GM12878 (cell line): ENCODE data around the gene FTSJ1. TPM values are rescaled to one million over a fixed set of nuclear protein-coding genes. Genes with fewer than 3 reads are reported as not detected.

Experiments
- ATAC-seq: fragments of 200-7000 bp; cut with Tn5 transposase; 3 replicates; pipeline ENCODE4 v1.9.1; 2020; ENCODE audit warnings: mild to moderate bottlenecking, moderate library complexity
- BruUV-seq: library from RNA; stranded (reverse); fragments of 400-500 nt; replicated peaks from 2 replicates; lab custom pipeline; 2021; lab: Mats Ljungman, UMichigan
- CTCF ChIA-PET: fragments of 300-600 bp; sonication (Branson Sonifier 250); formaldehyde crosslinking; extraction: SDS; loops from one replicate; lab custom pipeline; 2021; ENCODE audit warnings: inconsistent platforms; lab: Yijun Ruan, JAX
- POLR2A ChIA-PET: fragments of 350-600 bp; formaldehyde crosslinking; extraction: SDS; loops from one replicate; lab custom pipeline; 2021; ENCODE audit warnings: inconsistent platforms; lab: Charles Lee
- RAD21 ChIA-PET: fragments of 300-600 bp; sonication (Branson Sonifier 250); formaldehyde crosslinking; loops from one replicate; lab custom pipeline; 2023; ENCODE audit warnings: antibody characterized with exemption; ENCODE audit not compliant: unreplicated experiment; lab: Charles Lee
- SMC1A ChIA-PET: fragments of 300-600 bp; sonication (Branson Sonifier 250); formaldehyde crosslinking; loops from one replicate; lab custom pipeline; 2023; ENCODE audit not compliant: unreplicated experiment, uncharacterized antibody; lab: Charles Lee
- DNase-seq: peaks from one replicate; pipeline ENCODE4 v3.0.0-alpha.2; 2011; ENCODE audit warnings: low read depth, low spot score
- FAIRE-seq: peaks from 3 replicates; lab custom pipeline; 2011; peaks lifted over from hg19 to GRCh38; lab: Jason Lieb, UNC
- H2AFZ ChIP-seq: 2 replicates; pipeline ENCODE4 v1.6.0; 2011; ENCODE audit warnings: low read depth, low read length, control low read depth; ENCODE audit not compliant: control insufficient read depth
- H3K27ac ChIP-seq: 2 replicates; pipeline ENCODE4 v1.5.1; 2011; ENCODE audit warnings: control low read depth; ENCODE audit not compliant: control insufficient read depth, insufficient read depth
- H3K27me3 ChIP-seq, 2 experiments: replicated peaks in 1 of 2; 2 replicates each; pipeline versions ENCODE4 v1.6.0 to v1.6.1; 2011; ENCODE audit warnings: low read length in 1 of 2; ENCODE audit not compliant: control insufficient read depth in 2 of 2, insufficient read depth in 2 of 2
- H3K36me3 ChIP-seq, 2 experiments: 2 replicates each; pipeline ENCODE4 v1.5.1; 2011; ENCODE audit warnings: low read length in 1 of 2; ENCODE audit not compliant: control insufficient read depth in 2 of 2, insufficient read depth in 2 of 2
- H3K4me1 ChIP-seq: 2 replicates; pipeline ENCODE4 v1.6.1; 2011; ENCODE audit warnings: mild to moderate bottlenecking, low read length, moderate library complexity, mixed read lengths; ENCODE audit not compliant: control insufficient read depth, insufficient read depth
- H3K4me2 ChIP-seq: 2 replicates; pipeline ENCODE4 v1.6.0; 2011; ENCODE audit warnings: control low read depth; ENCODE audit not compliant: control insufficient read depth, insufficient read depth
- H3K4me3 ChIP-seq: fragments of 200-600 bp; sonication (generic); 2 replicates; pipeline ENCODE4 v1.5.1; 2016
- H3K79me2 ChIP-seq: 2 replicates; pipeline ENCODE4 v1.6.0; 2011; ENCODE audit warnings: low read length; ENCODE audit not compliant: control insufficient read depth, insufficient read depth
- H3K9ac ChIP-seq: 2 replicates; pipeline ENCODE4 v1.8.0; 2011; ENCODE audit warnings: low read length, control low read depth, mixed read lengths; ENCODE audit not compliant: control insufficient read depth, insufficient read depth
- H3K9me3 ChIP-seq: replicated peaks from 3 replicates; pipeline ENCODE4 v1.5.1; 2011; ENCODE audit warnings: mild to moderate bottlenecking, low read length; ENCODE audit not compliant: control insufficient read depth, insufficient read depth
- H4K20me1 ChIP-seq: 2 replicates; pipeline ENCODE4 v1.6.0; 2011; ENCODE audit not compliant: control insufficient read depth, insufficient read depth
- ASH2L ChIP-seq: fragments of 300-600, 200-600 bp; sonication (generic); IDR thresholded peaks from 2 replicates; pipeline ENCODE4 v1.6.1; 2017; ENCODE audit warnings: low read depth, mild to moderate bottlenecking, borderline replicate concordance
- CHD4 ChIP-seq: fragments of 200-600 bp; sonication (generic); IDR thresholded peaks from 2 replicates; pipeline ENCODE4 v1.6.1; 2016; ENCODE audit warnings: mild to moderate bottlenecking
- DPF2 ChIP-seq: fragments of 450-650 bp; IDR thresholded peaks from 2 replicates; pipeline ENCODE4 v1.6.1; 2017; ENCODE audit warnings: mild to moderate bottlenecking
- IKZF1 ChIP-seq: fragments of 450-650 bp; conservative IDR thresholded peaks from 2 replicates; pipeline ENCODE4 v1.6.1; 2017; ENCODE audit warnings: antibody characterized with exemption, mild to moderate bottlenecking
- IKZF2 ChIP-seq, 2 experiments: fragments of 450-650 bp; IDR thresholded peaks; 2 replicates each; pipeline ENCODE4 v1.6.1; 2017; ENCODE audit warnings: mild to moderate bottlenecking in 2 of 2, moderate library complexity in 2 of 2
- POLR2AphosphoS2 ChIP-seq: IDR thresholded peaks from 2 replicates; pipeline ENCODE4 v1.6.1; 2011; ENCODE audit warnings: low read depth, mild to moderate bottlenecking, low read length, improper control_type of control experiment, moderate library complexity
- PRDM15 ChIP-seq: fragments of 450-650 bp; formaldehyde crosslinking; IDR thresholded peaks from 2 replicates; pipeline ENCODE4 v1.4.0; 2020; ENCODE audit warnings: mild to moderate bottlenecking, moderate library complexity
- SMAD1 ChIP-seq: fragments of 450-650 bp; IDR thresholded peaks from 2 replicates; pipeline ENCODE4 v1.6.1; 2018; ENCODE audit warnings: mild to moderate bottlenecking, low read depth; ENCODE audit not compliant: partially characterized antibody
- TCF12 ChIP-seq: IDR thresholded peaks from 2 replicates; pipeline ENCODE4 v1.6.1; 2011; ENCODE audit warnings: low read depth, mild to moderate bottlenecking, low read length
- WGBS: methylation state at CpG from one replicate; pipeline ENCODE4 v1.1.6; 2016; ENCODE audit warnings: low lambda C conversion rate; ENCODE audit not compliant: insufficient replicate concordance, insufficient coverage; ENCODE audit errors: missing lambda C conversion rate; 5-methylcytosine and 5-hydroxymethylcytosine counted together
- in situ Hi-C: fragments of 300-500 bp; cut with MboI; formaldehyde crosslinking; loops from 9 replicates; pipeline ENCODE4 v1.14.3; 2018; ENCODE audit warnings: mixed read lengths
- intact Hi-C: fragments of 100-400 bp; cut with micrococcal nuclease; formaldehyde crosslinking; loops from one replicate; pipeline ENCODE4 v1.14.2; 2022; ENCODE audit not compliant: unreplicated experiment
- polyA plus RNA-seq, 11 experiments: library from polyadenylated mRNA; depleted of rRNA in 4 of 11; unstranded in 6 of 11; stranded (reverse) in 5 of 11; fragments of >200 nt; fragmentation: Nextera tagmentation in 4 of 11; fragmentation: Illumina TruSeq in 1 of 11; extraction: Ambion mirVana in 4 of 11; extraction: Trizol in 1 of 11; gene quantifications; 1 replicate in 1 of 11; 2 replicates in 10 of 11; pipeline versions ENCODE4 v1.2.1 to v1.2.3, GENCODE V29; 2011 to 2016; ENCODE audit warnings: inconsistent platforms in 2 of 11, missing spikeins in 2 of 11, low read depth in 1 of 11
- total RNA-seq, 4 experiments: library from RNA; depleted of rRNA in 3 of 4; stranded (reverse); fragments of >200 nt in 3 of 4; fragmentation: Illumina TruSeq in 1 of 4; extraction: Trizol in 1 of 4; gene quantifications; 2 replicates each; pipeline versions ENCODE4 v1.2.1 to v1.2.3, GENCODE V29; 2013 to 2021
- TF ChIP-seq, protein P1 (sequence below): IDR thresholded peaks from 2 replicates; pipeline ENCODE4 v1.6.1; 2012; ENCODE audit warnings: mild to moderate bottlenecking, low read depth, low read length
- TF ChIP-seq, protein P2 (sequence below): IDR thresholded peaks from 2 replicates; pipeline ENCODE4 v1.6.1; 2012; ENCODE audit warnings: low read depth, low read length, improper control_type of control experiment

FTSJ1 gene
- total and polyA plus RNA-seq, 10 of the 15 experiments (the other 5 are each of a cell fraction or from before 2014, with no cell fraction given) = 8.8 to 87.8 (median 57.9) TPM

- no peaks in the 10 kb centered on the region for H3K36me3 ChIP-seq
- no TSS peak for BruUV-seq
- intact Hi-C loops (loop anchor here (10.0 kb wide), 1 partner anchor 422 kb away; the partner anchor contains the start of genes PQBP1 and TIMM17B), in situ Hi-C loops (no loop called here)
- ChIA-PET CTCF (interaction anchor here (1.0 to 2.7 kb wide), 3 partner anchors 33 to 102 kb away, joined by 3 to 19 read pairs (median 5); partner anchors contain the start of genes RBM3 and TBC1D25), SMC1A (interaction anchor here (0.7 kb wide), 1 partner anchor 473 kb away, joined by 3 read pairs; no protein-coding TSS in a partner anchor), POLR2A (no interaction called here), RAD21 (interaction anchor here (1.1 kb wide), 1 partner anchor 35 kb away, joined by 4 read pairs; no protein-coding TSS in a partner anchor)
- peaks cover 6% of the 10 kb centered on the region for H3K4me1 ChIP-seq
- no peak overlapping the region for H3K9ac ChIP-seq
- FAIRE-seq (no peak), DNase-seq (no peak), ATAC-seq (no peak)
- no peak overlapping the region for H3K4me3 ChIP-seq
- H3K27ac ChIP-seq = no peak overlapping the region
- TF ChIP-seq CHD4 = no peak
- no peak for TF ChIP-seq DPF2
- no peak for TF ChIP-seq ASH2L
- no peak for TF ChIP-seq IKZF2 (IDR thresholded peaks at IDR 0.05)
- no peak for TF ChIP-seq IKZF1
- no peak for TF ChIP-seq PRDM15 (CRISPR knock-in tag)
- no peak for TF ChIP-seq SMAD1
- TF ChIP-seq, protein P1, sequence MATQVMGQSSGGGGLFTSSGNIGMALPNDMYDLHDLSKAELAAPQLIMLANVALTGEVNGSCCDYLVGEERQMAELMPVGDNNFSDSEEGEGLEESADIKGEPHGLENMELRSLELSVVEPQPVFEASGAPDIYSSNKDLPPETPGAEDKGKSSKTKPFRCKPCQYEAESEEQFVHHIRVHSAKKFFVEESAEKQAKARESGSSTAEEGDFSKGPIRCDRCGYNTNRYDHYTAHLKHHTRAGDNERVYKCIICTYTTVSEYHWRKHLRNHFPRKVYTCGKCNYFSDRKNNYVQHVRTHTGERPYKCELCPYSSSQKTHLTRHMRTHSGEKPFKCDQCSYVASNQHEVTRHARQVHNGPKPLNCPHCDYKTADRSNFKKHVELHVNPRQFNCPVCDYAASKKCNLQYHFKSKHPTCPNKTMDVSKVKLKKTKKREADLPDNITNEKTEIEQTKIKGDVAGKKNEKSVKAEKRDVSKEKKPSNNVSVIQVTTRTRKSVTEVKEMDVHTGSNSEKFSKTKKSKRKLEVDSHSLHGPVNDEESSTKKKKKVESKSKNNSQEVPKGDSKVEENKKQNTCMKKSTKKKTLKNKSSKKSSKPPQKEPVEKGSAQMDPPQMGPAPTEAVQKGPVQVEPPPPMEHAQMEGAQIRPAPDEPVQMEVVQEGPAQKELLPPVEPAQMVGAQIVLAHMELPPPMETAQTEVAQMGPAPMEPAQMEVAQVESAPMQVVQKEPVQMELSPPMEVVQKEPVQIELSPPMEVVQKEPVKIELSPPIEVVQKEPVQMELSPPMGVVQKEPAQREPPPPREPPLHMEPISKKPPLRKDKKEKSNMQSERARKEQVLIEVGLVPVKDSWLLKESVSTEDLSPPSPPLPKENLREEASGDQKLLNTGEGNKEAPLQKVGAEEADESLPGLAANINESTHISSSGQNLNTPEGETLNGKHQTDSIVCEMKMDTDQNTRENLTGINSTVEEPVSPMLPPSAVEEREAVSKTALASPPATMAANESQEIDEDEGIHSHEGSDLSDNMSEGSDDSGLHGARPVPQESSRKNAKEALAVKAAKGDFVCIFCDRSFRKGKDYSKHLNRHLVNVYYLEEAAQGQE = no peak
- TF ChIP-seq TCF12 = no peak
- TF ChIP-seq, protein P2, sequence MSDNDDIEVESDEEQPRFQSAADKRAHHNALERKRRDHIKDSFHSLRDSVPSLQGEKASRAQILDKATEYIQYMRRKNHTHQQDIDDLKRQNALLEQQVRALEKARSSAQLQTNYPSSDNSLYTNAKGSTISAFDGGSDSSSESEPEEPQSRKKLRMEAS = no peak
- TF ChIP-seq POLR2AphosphoS2 = no peak
- no peak overlapping the region for H2AFZ ChIP-seq
- no peaks in the 10 kb centered on the region for H3K27me3 ChIP-seq
- no peaks in the 10 kb centered on the region for H3K9me3 ChIP-seq
- H3K79me2 ChIP-seq = peaks cover 35% of the 10 kb centered on the region
- no peaks in the 10 kb centered on the region for H4K20me1 ChIP-seq
- WGBS = 68% methylated on average over 12 of the region's 12 CpGs
- H3K4me2 ChIP-seq = no peak overlapping the region
These were observed 2.9 kb upstream of the FTSJ1 start for GRCh38 chrX:48472851-48473703.
